ENCODE measurements around the gene ZBTB20. TPM values are rescaled to one million over a fixed set of nuclear protein-coding genes. Genes with fewer than 3 reads are reported as not detected.

ZBTB20 gene
- polyA plus RNA-seq, 1 donor from 2014 or later: 4.8 TPM

DNA sequence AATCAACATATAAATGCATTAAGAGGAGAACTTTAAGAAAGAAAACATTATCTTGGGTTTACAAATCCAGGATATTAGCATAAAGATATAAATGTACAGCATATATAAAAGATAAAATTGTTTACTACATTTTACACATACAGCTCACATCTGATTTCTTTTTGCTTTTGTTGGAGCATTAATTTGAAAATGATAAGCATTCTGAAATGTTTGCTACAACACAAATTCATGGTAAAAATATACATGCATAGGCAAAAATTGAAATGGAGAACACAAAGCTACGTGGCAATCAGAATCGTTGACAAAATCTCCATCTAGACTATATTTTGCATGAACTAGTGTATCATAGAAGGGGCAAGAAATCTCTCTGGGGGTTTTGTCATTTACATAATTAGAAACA lies 694.2 kb downstream of the ZBTB20 start:
- peak overlapping the region; percentile 93 for H3K4me2 ChIP-seq (ENCODE audit: low read length)

GRCh38 chr3:114452256-114452655 lies 694.8 kb downstream of the ZBTB20 start:
- peak overlapping the region; percentile 93 for H3K4me2 ChIP-seq (ENCODE audit: low read length)
- H3K9ac ChIP-seq (ENCODE audit: low read length): peak overlapping the region; percentile 79
- H3K36me3 ChIP-seq (ENCODE audit: insufficient read depth, low read length): no peaks in the 10 kb centered on the region
- no peaks in the 10 kb centered on the region for H3K9me3 ChIP-seq (ENCODE audit: low read length)
- no peaks in the 10 kb centered on the region for H3F3A ChIP-seq (ENCODE audit: insufficient read depth, low read length, poor library complexity, severe bottlenecking)
- no peaks in the 10 kb centered on the region for H3K27me3 ChIP-seq (ENCODE audit: insufficient read depth, low read depth, low read length)
- TF ChIP-seq EP300 (conservative IDR thresholded peaks at IDR 0.05; ENCODE audit: poor library complexity, severe bottlenecking): no peak
- TF ChIP-seq, protein P1, sequence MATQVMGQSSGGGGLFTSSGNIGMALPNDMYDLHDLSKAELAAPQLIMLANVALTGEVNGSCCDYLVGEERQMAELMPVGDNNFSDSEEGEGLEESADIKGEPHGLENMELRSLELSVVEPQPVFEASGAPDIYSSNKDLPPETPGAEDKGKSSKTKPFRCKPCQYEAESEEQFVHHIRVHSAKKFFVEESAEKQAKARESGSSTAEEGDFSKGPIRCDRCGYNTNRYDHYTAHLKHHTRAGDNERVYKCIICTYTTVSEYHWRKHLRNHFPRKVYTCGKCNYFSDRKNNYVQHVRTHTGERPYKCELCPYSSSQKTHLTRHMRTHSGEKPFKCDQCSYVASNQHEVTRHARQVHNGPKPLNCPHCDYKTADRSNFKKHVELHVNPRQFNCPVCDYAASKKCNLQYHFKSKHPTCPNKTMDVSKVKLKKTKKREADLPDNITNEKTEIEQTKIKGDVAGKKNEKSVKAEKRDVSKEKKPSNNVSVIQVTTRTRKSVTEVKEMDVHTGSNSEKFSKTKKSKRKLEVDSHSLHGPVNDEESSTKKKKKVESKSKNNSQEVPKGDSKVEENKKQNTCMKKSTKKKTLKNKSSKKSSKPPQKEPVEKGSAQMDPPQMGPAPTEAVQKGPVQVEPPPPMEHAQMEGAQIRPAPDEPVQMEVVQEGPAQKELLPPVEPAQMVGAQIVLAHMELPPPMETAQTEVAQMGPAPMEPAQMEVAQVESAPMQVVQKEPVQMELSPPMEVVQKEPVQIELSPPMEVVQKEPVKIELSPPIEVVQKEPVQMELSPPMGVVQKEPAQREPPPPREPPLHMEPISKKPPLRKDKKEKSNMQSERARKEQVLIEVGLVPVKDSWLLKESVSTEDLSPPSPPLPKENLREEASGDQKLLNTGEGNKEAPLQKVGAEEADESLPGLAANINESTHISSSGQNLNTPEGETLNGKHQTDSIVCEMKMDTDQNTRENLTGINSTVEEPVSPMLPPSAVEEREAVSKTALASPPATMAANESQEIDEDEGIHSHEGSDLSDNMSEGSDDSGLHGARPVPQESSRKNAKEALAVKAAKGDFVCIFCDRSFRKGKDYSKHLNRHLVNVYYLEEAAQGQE (IDR thresholded peaks at IDR 0.05; ENCODE audit: borderline replicate concordance): no peak
- TF ChIP-seq RAD21 (conservative IDR thresholded peaks at IDR 0.05): no peak
- TF ChIP-seq SMC3 (conservative IDR thresholded peaks at IDR 0.05; ENCODE audit: poor library complexity): no peak
- TF ChIP-seq TAF1 (IDR thresholded peaks at IDR 0.05; ENCODE audit: low read depth): no peak
- no peak for TF ChIP-seq MXI1 (conservative IDR thresholded peaks at IDR 0.05; ENCODE audit: poor library complexity, severe bottlenecking)
- no peak for TF ChIP-seq EZH2 (IDR thresholded peaks at IDR 0.05; ENCODE audit: borderline replicate concordance, insufficient read depth, low read length, poor library complexity, severe bottlenecking)
- TF ChIP-seq, protein P2, sequence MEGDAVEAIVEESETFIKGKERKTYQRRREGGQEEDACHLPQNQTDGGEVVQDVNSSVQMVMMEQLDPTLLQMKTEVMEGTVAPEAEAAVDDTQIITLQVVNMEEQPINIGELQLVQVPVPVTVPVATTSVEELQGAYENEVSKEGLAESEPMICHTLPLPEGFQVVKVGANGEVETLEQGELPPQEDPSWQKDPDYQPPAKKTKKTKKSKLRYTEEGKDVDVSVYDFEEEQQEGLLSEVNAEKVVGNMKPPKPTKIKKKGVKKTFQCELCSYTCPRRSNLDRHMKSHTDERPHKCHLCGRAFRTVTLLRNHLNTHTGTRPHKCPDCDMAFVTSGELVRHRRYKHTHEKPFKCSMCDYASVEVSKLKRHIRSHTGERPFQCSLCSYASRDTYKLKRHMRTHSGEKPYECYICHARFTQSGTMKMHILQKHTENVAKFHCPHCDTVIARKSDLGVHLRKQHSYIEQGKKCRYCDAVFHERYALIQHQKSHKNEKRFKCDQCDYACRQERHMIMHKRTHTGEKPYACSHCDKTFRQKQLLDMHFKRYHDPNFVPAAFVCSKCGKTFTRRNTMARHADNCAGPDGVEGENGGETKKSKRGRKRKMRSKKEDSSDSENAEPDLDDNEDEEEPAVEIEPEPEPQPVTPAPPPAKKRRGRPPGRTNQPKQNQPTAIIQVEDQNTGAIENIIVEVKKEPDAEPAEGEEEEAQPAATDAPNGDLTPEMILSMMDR (IDR thresholded peaks at IDR 0.05; ENCODE audit: poor library complexity, severe bottlenecking): no peak
- TF ChIP-seq POLR2AphosphoS5 (IDR thresholded peaks at IDR 0.05): no peak
- no peaks in the 10 kb centered on the region for H3K9me2 ChIP-seq (ENCODE audit: insufficient read depth, low read length)
- peaks cover 70% of the 10 kb centered on the region for H3K79me2 ChIP-seq (replicated peaks; ENCODE audit: insufficient read depth, low read length)
- no peak overlapping the region for H2AFZ ChIP-seq (ENCODE audit: low read depth, low read length)
- H3K4me3 ChIP-seq (ENCODE audit: low read length): peak overlapping the region; percentile 75
- peak overlapping the region; percentile 55 for H3K27ac ChIP-seq (ENCODE audit: low read length)
- no peaks in the 10 kb centered on the region for H4K20me1 ChIP-seq (ENCODE audit: insufficient read depth)

More for the DNA sequence above, 694.2 kb downstream of the ZBTB20 start:
- TF ChIP-seq, protein P1 (IDR thresholded peaks at IDR 0.05; ENCODE audit: borderline replicate concordance): no peak
- TF ChIP-seq EP300 (conservative IDR thresholded peaks at IDR 0.05; ENCODE audit: poor library complexity, severe bottlenecking): no peak
- no peak for TF ChIP-seq EZH2 (IDR thresholded peaks at IDR 0.05; ENCODE audit: borderline replicate concordance, insufficient read depth, low read length, poor library complexity, severe bottlenecking)
- no peak for TF ChIP-seq POLR2AphosphoS5 (IDR thresholded peaks at IDR 0.05)
- no peak for TF ChIP-seq MXI1 (conservative IDR thresholded peaks at IDR 0.05; ENCODE audit: poor library complexity, severe bottlenecking)
- no peak for TF ChIP-seq SMC3 (conservative IDR thresholded peaks at IDR 0.05; ENCODE audit: poor library complexity)
- no peak for TF ChIP-seq TAF1 (IDR thresholded peaks at IDR 0.05; ENCODE audit: low read depth)
- no peak for TF ChIP-seq RAD21 (conservative IDR thresholded peaks at IDR 0.05)
- TF ChIP-seq, protein P2 (IDR thresholded peaks at IDR 0.05; ENCODE audit: poor library complexity, severe bottlenecking): no peak
- Histone ChIP-seq H3K79me2 (replicated peaks; ENCODE audit: insufficient read depth, low read length) (peaks cover 64% of the 10 kb centered on the region), H3K36me3 (ENCODE audit: insufficient read depth, low read length) (no peaks in the 10 kb centered on the region), H3K9me3 (ENCODE audit: low read length) (no peaks in the 10 kb centered on the region), H3F3A (ENCODE audit: insufficient read depth, low read length, poor library complexity, severe bottlenecking) (no peaks in the 10 kb centered on the region), H3K27me3 (ENCODE audit: insufficient read depth, low read depth, low read length) (no peaks in the 10 kb centered on the region), H3K9me2 (ENCODE audit: insufficient read depth, low read length) (no peaks in the 10 kb centered on the region), H2AFZ (ENCODE audit: low read depth, low read length) (no peak overlapping the region), H3K27ac (ENCODE audit: low read length) (no peak overlapping the region), H4K20me1 (ENCODE audit: insufficient read depth) (no peaks in the 10 kb centered on the region), H3K4me3 (ENCODE audit: low read length) (peak overlapping the region; percentile 75), H3K9ac (ENCODE audit: low read length) (peak overlapping the region; percentile 79)

Data from neural cell (in vitro differentiated cells).